Activated CD8-positive, alpha-beta memory T cell treated with anti-CD3 and anti-CD28 coated beads, Interleukin-2, amount 50 U/mL, for 1 hour (primary cell): ENCODE measurements around the gene PKIG.

ENCODE experiments used
- DNase-seq: peaks from one replicate; pipeline ENCODE4 v3.0.0-alpha.2; 2020; ENCODE audit errors: extremely low read depth

The PKIG gene

GRCh38 chr20:44662261-44662660, 79.9 kb downstream of the PKIG start:
- DNase-seq, result no peak

DNA sequence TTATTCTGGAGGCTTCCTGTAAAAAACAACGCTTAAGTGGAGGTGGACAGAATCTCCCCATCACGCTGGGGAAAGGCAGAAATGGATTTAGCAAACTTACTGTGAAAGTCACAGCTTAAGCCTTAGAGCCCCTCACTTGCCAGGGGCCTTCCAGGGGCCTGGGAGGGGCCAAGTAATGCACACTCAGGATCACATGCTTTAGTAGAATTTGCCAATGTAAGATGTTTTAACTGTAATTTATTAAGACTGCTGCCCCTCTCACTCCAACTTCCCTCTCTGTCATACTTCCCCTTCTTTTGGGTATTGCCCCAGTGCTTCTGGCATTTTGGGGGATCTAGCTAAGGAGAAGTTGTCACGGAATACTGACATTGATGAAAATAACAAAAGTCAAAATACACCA, 81.8 kb downstream of the PKIG start:
- no peak for DNase-seq

DNA sequence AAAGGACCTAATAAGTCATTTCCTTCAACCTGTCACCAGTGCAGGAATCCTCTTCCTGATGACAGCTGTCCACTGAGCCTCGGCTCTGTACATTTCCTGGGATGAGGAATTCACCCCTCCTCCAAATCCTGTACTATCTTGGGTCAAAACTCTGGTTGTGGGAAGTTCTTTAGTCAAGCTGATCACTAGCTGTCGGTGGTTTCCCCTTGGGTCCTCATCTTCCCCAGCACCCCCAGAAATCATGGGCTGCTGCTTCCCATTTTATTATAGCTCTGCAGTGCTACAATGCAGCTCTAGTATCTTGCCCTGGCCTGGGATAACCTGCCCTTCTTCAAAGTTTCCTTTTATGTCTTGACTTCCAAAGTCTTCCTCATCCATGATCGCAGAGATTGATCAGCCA, 83.7 kb downstream of the PKIG start:
- no peak for DNase-seq
